GM23338 (cell line): ENCODE measurements around the gene CAMTA1. TPM values are rescaled to one million over a fixed set of nuclear protein-coding genes. Genes with fewer than 3 reads are reported as not detected.

Source experiments
- ATAC-seq: fragments of 200-7000 bp; cut with Tn5 transposase; 3 replicates; pipeline ENCODE4 v1.9.1; 2020
- DNase-seq: peaks from one replicate; pipeline ENCODE4 v3.0.0-alpha.2; 2015; ENCODE audit warnings: low spot score
- H2AFZ ChIP-seq: fragments of 200-600 bp; sonication (generic); 2 replicates; pipeline ENCODE4 v1.8.0; 2016; ENCODE audit warnings: antibody characterized with exemption, mild to moderate bottlenecking, moderate library complexity
- H3F3A ChIP-seq: fragments of 200-600 bp; sonication (generic); replicated peaks from 2 replicates; pipeline ENCODE4 v1.8.0; 2017; ENCODE audit warnings: antibody characterized with exemption, mixed run types, low read depth
- H3K27ac ChIP-seq: fragments of 200-600 bp; sonication (generic); 2 replicates; pipeline ENCODE4 v1.6.1; 2016; ENCODE audit warnings: low read depth
- H3K27me3 ChIP-seq: fragments of 200-600 bp; sonication (generic); 2 replicates; pipeline ENCODE4 v1.8.0; 2016; ENCODE audit warnings: mild to moderate bottlenecking, mixed run types, moderate library complexity; ENCODE audit not compliant: insufficient read depth
- H3K36me3 ChIP-seq: fragments of 200-600 bp; sonication (generic); 2 replicates; pipeline ENCODE4 v1.8.0; 2016; ENCODE audit warnings: mild to moderate bottlenecking; ENCODE audit not compliant: insufficient read depth
- H3K4me1 ChIP-seq: fragments of 200-600 bp; sonication (generic); 2 replicates; pipeline ENCODE4 v1.8.0; 2016; ENCODE audit warnings: mild to moderate bottlenecking, moderate library complexity; ENCODE audit not compliant: insufficient read depth
- H3K4me2 ChIP-seq: fragments of 200-600 bp; sonication (generic); 2 replicates; pipeline ENCODE4 v1.7.1; 2017; ENCODE audit warnings: mixed run types
- H3K4me3 ChIP-seq: fragments of 200-600 bp; sonication (generic); 2 replicates; pipeline ENCODE4 v1.6.1; 2016; ENCODE audit warnings: mixed run types
- H3K79me2 ChIP-seq: fragments of 200-600 bp; sonication (generic); replicated peaks from 2 replicates; pipeline ENCODE4 v1.8.0; 2017; ENCODE audit warnings: mild to moderate bottlenecking; ENCODE audit not compliant: insufficient read depth
- H3K9me2 ChIP-seq: fragments of 200-600 bp; sonication (generic); 2 replicates; pipeline ENCODE4 v1.8.0; 2017; ENCODE audit not compliant: insufficient read depth
- H4K20me1 ChIP-seq: fragments of 200-600 bp; sonication (generic); replicated peaks from 2 replicates; pipeline ENCODE4 v1.8.0; 2017; ENCODE audit warnings: mild to moderate bottlenecking; ENCODE audit not compliant: insufficient read depth
- H3K27ac Mint-ChIP-seq: 2 replicates; pipeline ENCODE4 v1.8.0; 2020; ENCODE audit warnings: inconsistent platforms, mild to moderate bottlenecking, moderate library complexity, mixed read lengths
- H3K27me3 Mint-ChIP-seq: 3 replicates; pipeline ENCODE4 v1.8.0; 2022; ENCODE audit warnings: low read depth, mild to moderate bottlenecking, moderate library complexity, mixed read lengths, inconsistent platforms; ENCODE audit not compliant: insufficient read depth, poor library complexity
- H3K36me3 Mint-ChIP-seq: 3 replicates; pipeline ENCODE4 v1.8.0; 2021; ENCODE audit warnings: low read depth, mild to moderate bottlenecking, inconsistent platforms, moderate library complexity, mixed read lengths
- H3K4me1 Mint-ChIP-seq: 3 replicates; pipeline ENCODE4 v1.8.0; 2020; ENCODE audit warnings: mild to moderate bottlenecking, inconsistent platforms, mixed read lengths
- H3K4me3 Mint-ChIP-seq: 3 replicates; pipeline ENCODE4 v1.8.0; 2021; ENCODE audit warnings: moderate library complexity, mild to moderate bottlenecking, inconsistent platforms, mixed read lengths
- H3K9me3 Mint-ChIP-seq: 3 replicates; pipeline ENCODE4 v1.8.0; 2020; ENCODE audit warnings: moderate library complexity, mild to moderate bottlenecking, inconsistent platforms, mixed read lengths
- CREB1 ChIP-seq: fragments of 250-450 bp; sonication (Bioruptor Pico); IDR thresholded peaks from 2 replicates; pipeline ENCODE4 v1.5.0; 2020; ENCODE audit warnings: low read depth, mild to moderate bottlenecking, moderate library complexity
- CTCF ChIP-seq, 2 experiments: fragments of 200-600 bp in 1 of 2; sonication (generic) in 1 of 2; conservative IDR thresholded peaks; 2 replicates each; pipeline versions ENCODE4 v1.5.1 to v1.6.1; 2016 to 2017; ENCODE audit warnings: antibody characterized with exemption in 2 of 2, low read depth in 2 of 2, mild to moderate bottlenecking in 2 of 2, moderate library complexity in 1 of 2
- ETS1 ChIP-seq: IDR thresholded peaks from 2 replicates; pipeline ENCODE4 v1.6.1; 2016; ENCODE audit warnings: antibody characterized with exemption
- EZH2 ChIP-seq: fragments of 200-600 bp; sonication (generic); IDR thresholded peaks from one replicate; pipeline ENCODE4 v1.8.0; 2017; ENCODE audit warnings: antibody characterized with exemption, mild to moderate bottlenecking, low read depth; ENCODE audit not compliant: unreplicated experiment
- JUNB ChIP-seq: IDR thresholded peaks from one replicate; pipeline ENCODE4 v1.6.1; 2016; ENCODE audit warnings: antibody characterized with exemption; ENCODE audit not compliant: unreplicated experiment
- NANOG ChIP-seq: IDR thresholded peaks from 2 replicates; pipeline ENCODE4 v1.6.1; 2016; ENCODE audit warnings: antibody characterized with exemption, borderline replicate concordance
- POLR2AphosphoS5 ChIP-seq: IDR thresholded peaks from 2 replicates; pipeline ENCODE4 v1.6.1; 2016; ENCODE audit warnings: antibody characterized with exemption, low read depth
- STAT1 ChIP-seq: IDR thresholded peaks from one replicate; pipeline ENCODE4 v1.6.1; 2016; ENCODE audit warnings: antibody characterized with exemption; ENCODE audit not compliant: unreplicated experiment
- ZNF114 ChIP-seq: fragments of 250-450 bp; sonication (Bioruptor Pico); IDR thresholded peaks from 2 replicates; pipeline ENCODE4 v1.5.0; 2020; ENCODE audit warnings: mild to moderate bottlenecking, moderate library complexity
- ZNF331 ChIP-seq: fragments of 250-450 bp; sonication (Bioruptor Pico); IDR thresholded peaks from 2 replicates; pipeline ENCODE4 v1.5.0; 2020; ENCODE audit warnings: low read depth, mild to moderate bottlenecking, moderate library complexity
- ZNF462 ChIP-seq: fragments of 250-450 bp; sonication (Bioruptor Pico); IDR thresholded peaks from 2 replicates; pipeline ENCODE4 v1.5.0; 2020; ENCODE audit warnings: mild to moderate bottlenecking, moderate library complexity
- polyA plus RNA-seq: library from polyadenylated mRNA; unstranded; fragments of >200 nt; fragmentation: Nextera tagmentation; extraction: Ambion mirVana; gene quantifications from 2 replicates; pipeline ENCODE4 v1.2.1, GENCODE V29; 2016
- total RNA-seq: library from RNA; depleted of rRNA; stranded (reverse); fragments of >200 nt; shearing (Covaris generic); gene quantifications from 2 replicates; pipeline ENCODE4 v1.2.3, GENCODE V29; 2014
- TF ChIP-seq, protein P1 (sequence below): IDR thresholded peaks from one replicate; pipeline ENCODE4 v1.6.1; 2018; ENCODE audit warnings: antibody characterized with exemption; ENCODE audit not compliant: unreplicated experiment

Gene CAMTA1
- total and polyA plus RNA-seq, 2 experiments from 2014 or later = 115 to 519 TPM

GRCh38 chr1:7250597-7251453 is 465.6 kb downstream of the CAMTA1 start:
- DNase-seq = no peak
- no peaks in the 10 kb centered on the region for H3F3A ChIP-seq
- H3K36me3 Mint-ChIP-seq = no peaks in the 10 kb centered on the region
- no peak overlapping the region for H3K4me2 ChIP-seq
- H3K9me3 Mint-ChIP-seq = no peaks in the 10 kb centered on the region
- no peak for ATAC-seq
- no peak overlapping the region for H2AFZ ChIP-seq
- no peaks in the 10 kb centered on the region for H3K9me2 ChIP-seq
- no peaks in the 10 kb centered on the region for H3K4me1 ChIP-seq
- no peak overlapping the region for H3K27ac ChIP-seq
- H3K27ac Mint-ChIP-seq = no peak overlapping the region
- H3K27me3 Mint-ChIP-seq = no peaks in the 10 kb centered on the region
- no peak overlapping the region for H3K4me3 ChIP-seq
- no peaks in the 10 kb centered on the region for H4K20me1 ChIP-seq
- no peak overlapping the region for H3K4me3 Mint-ChIP-seq
- no peaks in the 10 kb centered on the region for H3K79me2 ChIP-seq
- no peaks in the 10 kb centered on the region for H3K27me3 ChIP-seq
- no peaks in the 10 kb centered on the region for H3K36me3 ChIP-seq
- H3K4me1 Mint-ChIP-seq = no peaks in the 10 kb centered on the region
- TF ChIP-seq STAT1 = no peak
- TF ChIP-seq ETS1 = no peak
- no peak for TF ChIP-seq JUNB
- no peak for TF ChIP-seq CTCF (conservative IDR thresholded peaks at IDR 0.05; ENCODE audit: low read depth in 2 of 2)
- no peak for TF ChIP-seq NANOG
- no peak for TF ChIP-seq POLR2AphosphoS5
- TF ChIP-seq ZNF462 = no peak
- TF ChIP-seq ZNF331 (CRISPR knock-in tag) = no peak
- TF ChIP-seq CREB1 (CRISPR knock-in tag) = no peak
- TF ChIP-seq EZH2 = no peak
- TF ChIP-seq, protein P1, sequence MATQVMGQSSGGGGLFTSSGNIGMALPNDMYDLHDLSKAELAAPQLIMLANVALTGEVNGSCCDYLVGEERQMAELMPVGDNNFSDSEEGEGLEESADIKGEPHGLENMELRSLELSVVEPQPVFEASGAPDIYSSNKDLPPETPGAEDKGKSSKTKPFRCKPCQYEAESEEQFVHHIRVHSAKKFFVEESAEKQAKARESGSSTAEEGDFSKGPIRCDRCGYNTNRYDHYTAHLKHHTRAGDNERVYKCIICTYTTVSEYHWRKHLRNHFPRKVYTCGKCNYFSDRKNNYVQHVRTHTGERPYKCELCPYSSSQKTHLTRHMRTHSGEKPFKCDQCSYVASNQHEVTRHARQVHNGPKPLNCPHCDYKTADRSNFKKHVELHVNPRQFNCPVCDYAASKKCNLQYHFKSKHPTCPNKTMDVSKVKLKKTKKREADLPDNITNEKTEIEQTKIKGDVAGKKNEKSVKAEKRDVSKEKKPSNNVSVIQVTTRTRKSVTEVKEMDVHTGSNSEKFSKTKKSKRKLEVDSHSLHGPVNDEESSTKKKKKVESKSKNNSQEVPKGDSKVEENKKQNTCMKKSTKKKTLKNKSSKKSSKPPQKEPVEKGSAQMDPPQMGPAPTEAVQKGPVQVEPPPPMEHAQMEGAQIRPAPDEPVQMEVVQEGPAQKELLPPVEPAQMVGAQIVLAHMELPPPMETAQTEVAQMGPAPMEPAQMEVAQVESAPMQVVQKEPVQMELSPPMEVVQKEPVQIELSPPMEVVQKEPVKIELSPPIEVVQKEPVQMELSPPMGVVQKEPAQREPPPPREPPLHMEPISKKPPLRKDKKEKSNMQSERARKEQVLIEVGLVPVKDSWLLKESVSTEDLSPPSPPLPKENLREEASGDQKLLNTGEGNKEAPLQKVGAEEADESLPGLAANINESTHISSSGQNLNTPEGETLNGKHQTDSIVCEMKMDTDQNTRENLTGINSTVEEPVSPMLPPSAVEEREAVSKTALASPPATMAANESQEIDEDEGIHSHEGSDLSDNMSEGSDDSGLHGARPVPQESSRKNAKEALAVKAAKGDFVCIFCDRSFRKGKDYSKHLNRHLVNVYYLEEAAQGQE = no peak
- TF ChIP-seq ZNF114 (CRISPR knock-in tag) = no peak
